Thoracic aorta (tissue), 2 donors: ENCODE data around the gene PACSIN3. TPM values are rescaled to one million over a fixed set of nuclear protein-coding genes. Genes with fewer than 3 reads are reported as not detected.

Source experiments
- ATAC-seq: fragments of 150-250 bp; one replicate; pipeline ENCODE4 v1.8.0; 2017; ENCODE audit warnings: low read depth; ENCODE audit not compliant: insufficient number of reproducible peaks, low FRiP score
- DNase-seq: peaks from one replicate; pipeline ENCODE4 v3.0.0-alpha.2; 2020; ENCODE audit warnings: low spot score
- H3K27ac ChIP-seq, 2 donors: fragments of 200-600 bp; sonication (generic); 1 replicate in 1 of 2; 2 replicates in 1 of 2; pipeline ENCODE4 v1.5.1; 2016; ENCODE audit warnings: mild to moderate bottlenecking in 2 of 2, moderate library complexity in 2 of 2
- H3K27me3 ChIP-seq: fragments of 200-600 bp; sonication (generic); replicated peaks from 2 replicates; pipeline ENCODE4 v1.6.0; 2016; ENCODE audit warnings: mild to moderate bottlenecking; ENCODE audit not compliant: insufficient read depth
- H3K36me3 ChIP-seq: fragments of 200-600 bp; sonication (generic); one replicate; pipeline ENCODE4 v1.5.1; 2016
- H3K4me1 ChIP-seq, 2 donors: fragments of 200-600 bp; sonication (generic); 1 replicate in 1 of 2; 2 replicates in 1 of 2; pipeline versions ENCODE4 v1.5.1 to v1.6.0; 2016; ENCODE audit warnings: low read depth in 2 of 2, mild to moderate bottlenecking in 1 of 2; ENCODE audit not compliant: control insufficient read depth in 1 of 2
- H3K4me3 ChIP-seq: fragments of 200-600 bp; sonication (generic); 2 replicates; pipeline ENCODE4 v1.5.1; 2016; ENCODE audit warnings: mild to moderate bottlenecking
- H3K9me3 ChIP-seq: fragments of 200-600 bp; sonication (generic); 2 replicates; pipeline ENCODE4 v1.5.1; 2016
- total RNA-seq, 2 donors: library from RNA; depleted of rRNA; stranded (reverse); fragments of >200 nt; gene quantifications; one replicate each; pipeline versions ENCODE4 v1.1.0 to v1.2.3, GENCODE V29; 2016
- TF ChIP-seq, protein P1 (sequence below): fragments of 200-600 bp; sonication (generic); IDR thresholded peaks from one replicate; pipeline ENCODE4 v1.5.1; 2019; ENCODE audit warnings: antibody characterized with exemption

PACSIN3 gene
- total RNA-seq, 2 donors from 2014 or later = 30.3 to 44.4 TPM

DNA sequence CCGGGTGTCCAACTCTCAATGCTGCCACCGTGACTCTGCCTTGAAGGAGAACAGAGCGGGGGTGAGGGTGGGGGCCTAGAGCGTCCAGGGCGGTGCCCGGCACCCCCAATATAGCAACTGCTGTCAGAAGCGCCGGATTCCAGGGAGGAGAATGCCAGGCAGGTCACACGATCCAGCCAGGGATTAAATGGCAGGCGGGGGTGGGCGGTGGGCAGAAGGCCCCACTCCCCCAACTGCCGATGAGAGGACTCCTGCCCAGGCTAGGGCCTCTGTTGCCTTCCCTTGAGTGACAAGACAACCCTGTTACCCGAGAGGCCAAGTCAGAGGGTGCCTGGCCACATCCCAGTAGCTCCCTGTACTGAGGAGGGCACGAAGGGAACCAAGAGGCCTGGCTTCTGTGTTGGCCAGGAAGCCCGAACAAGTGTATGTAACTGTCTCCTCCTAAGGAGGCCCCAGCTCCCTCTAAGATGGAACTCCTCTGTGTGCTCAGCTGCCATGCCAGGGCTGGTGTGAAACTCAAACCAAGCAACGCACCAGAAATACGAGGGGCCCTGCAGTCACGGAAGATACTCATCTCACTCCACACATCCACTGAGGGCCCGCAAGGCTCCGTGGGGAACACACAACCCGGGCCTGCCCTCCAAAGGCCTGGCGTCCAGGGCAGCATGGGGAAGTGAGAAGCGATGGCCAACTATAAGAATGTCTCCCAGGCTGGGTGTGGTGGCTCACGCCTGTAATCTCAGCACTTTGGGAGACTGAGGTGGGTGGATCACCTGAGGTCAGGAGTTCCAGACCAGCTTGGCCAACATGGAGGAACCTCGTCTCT lies 3.0 kb downstream of the PACSIN3 start:
- Histone ChIP-seq H3K4me1 (peaks cover 11 to 37% of the 10 kb centered on the region in 2 donors), H3K4me3 (no peak overlapping the region)
- ATAC-seq = no peak

DNA sequence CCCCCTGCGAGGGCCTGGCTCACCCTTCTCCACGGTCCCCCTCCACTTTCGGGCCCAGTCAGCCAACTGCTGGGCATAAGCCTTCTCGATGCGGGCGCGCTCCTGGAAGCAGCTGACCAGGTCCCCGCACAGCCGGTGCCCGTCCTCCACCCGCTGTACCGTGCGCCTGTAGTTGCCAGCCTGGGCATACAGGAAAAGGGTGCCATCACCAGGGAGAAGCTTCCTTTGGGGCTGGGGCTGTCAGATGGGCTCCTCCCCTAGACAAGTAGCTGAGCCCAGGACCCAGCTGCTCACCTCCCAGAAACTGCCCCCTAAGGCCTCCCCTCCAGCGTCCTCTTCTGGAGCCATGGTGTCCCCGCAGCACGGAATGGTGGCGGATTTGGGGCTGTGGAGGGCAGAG lies 3.9 kb downstream of the PACSIN3 start:
- H3K9me3 ChIP-seq = no peaks in the 10 kb centered on the region
- ATAC-seq (no peak), DNase-seq (no peak)
- no peak overlapping the region for H3K27ac ChIP-seq
- H3K4me3 ChIP-seq = no peak overlapping the region
- H3K36me3 ChIP-seq = peaks cover 12% of the 10 kb centered on the region
- no peaks in the 10 kb centered on the region for H3K27me3 ChIP-seq
- TF ChIP-seq, protein P1, sequence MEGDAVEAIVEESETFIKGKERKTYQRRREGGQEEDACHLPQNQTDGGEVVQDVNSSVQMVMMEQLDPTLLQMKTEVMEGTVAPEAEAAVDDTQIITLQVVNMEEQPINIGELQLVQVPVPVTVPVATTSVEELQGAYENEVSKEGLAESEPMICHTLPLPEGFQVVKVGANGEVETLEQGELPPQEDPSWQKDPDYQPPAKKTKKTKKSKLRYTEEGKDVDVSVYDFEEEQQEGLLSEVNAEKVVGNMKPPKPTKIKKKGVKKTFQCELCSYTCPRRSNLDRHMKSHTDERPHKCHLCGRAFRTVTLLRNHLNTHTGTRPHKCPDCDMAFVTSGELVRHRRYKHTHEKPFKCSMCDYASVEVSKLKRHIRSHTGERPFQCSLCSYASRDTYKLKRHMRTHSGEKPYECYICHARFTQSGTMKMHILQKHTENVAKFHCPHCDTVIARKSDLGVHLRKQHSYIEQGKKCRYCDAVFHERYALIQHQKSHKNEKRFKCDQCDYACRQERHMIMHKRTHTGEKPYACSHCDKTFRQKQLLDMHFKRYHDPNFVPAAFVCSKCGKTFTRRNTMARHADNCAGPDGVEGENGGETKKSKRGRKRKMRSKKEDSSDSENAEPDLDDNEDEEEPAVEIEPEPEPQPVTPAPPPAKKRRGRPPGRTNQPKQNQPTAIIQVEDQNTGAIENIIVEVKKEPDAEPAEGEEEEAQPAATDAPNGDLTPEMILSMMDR = no peak
- peaks cover 9 to 37% of the 10 kb centered on the region in 2 donors for H3K4me1 ChIP-seq

More for the DNA sequence above, 3.0 kb downstream of the PACSIN3 start:
- TF ChIP-seq, protein P1 = no peak
- no peak for DNase-seq
- H3K27ac ChIP-seq = no peak overlapping the region
- H3K9me3 ChIP-seq = no peaks in the 10 kb centered on the region
- no peaks in the 10 kb centered on the region for H3K27me3 ChIP-seq
- H3K36me3 ChIP-seq = peaks cover 12% of the 10 kb centered on the region

DNA sequence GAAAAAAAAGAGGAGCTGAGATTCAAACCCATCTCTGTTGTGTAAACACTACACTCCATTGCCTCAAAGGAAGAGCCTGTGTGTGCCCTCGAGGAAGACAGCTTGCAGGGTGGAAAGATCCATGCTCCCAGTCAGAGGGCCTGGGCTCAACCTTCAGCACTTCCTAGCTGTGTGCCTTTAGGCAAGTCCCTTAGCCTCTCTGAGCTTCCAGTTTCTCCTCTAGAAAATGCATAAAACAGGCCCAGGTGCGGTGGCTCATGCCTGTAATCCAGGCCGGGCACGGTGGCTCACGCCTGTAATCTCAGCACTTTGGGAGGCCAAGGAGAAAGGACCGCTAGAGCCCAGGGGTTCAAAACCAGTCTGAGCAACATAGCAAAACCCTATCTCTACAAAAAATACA lies 5.0 kb downstream of the PACSIN3 start:
- peaks cover 12% of the 10 kb centered on the region for H3K36me3 ChIP-seq
- no peaks in the 10 kb centered on the region for H3K27me3 ChIP-seq
- no peak overlapping the region for H3K4me3 ChIP-seq
- TF ChIP-seq, protein P1 = no peak
- peaks cover 9 to 30% of the 10 kb centered on the region in 2 donors for H3K4me1 ChIP-seq
- DNase-seq (no peak), ATAC-seq (no peak)
- H3K27ac ChIP-seq = no peak overlapping the region
- H3K9me3 ChIP-seq = no peaks in the 10 kb centered on the region

DNA sequence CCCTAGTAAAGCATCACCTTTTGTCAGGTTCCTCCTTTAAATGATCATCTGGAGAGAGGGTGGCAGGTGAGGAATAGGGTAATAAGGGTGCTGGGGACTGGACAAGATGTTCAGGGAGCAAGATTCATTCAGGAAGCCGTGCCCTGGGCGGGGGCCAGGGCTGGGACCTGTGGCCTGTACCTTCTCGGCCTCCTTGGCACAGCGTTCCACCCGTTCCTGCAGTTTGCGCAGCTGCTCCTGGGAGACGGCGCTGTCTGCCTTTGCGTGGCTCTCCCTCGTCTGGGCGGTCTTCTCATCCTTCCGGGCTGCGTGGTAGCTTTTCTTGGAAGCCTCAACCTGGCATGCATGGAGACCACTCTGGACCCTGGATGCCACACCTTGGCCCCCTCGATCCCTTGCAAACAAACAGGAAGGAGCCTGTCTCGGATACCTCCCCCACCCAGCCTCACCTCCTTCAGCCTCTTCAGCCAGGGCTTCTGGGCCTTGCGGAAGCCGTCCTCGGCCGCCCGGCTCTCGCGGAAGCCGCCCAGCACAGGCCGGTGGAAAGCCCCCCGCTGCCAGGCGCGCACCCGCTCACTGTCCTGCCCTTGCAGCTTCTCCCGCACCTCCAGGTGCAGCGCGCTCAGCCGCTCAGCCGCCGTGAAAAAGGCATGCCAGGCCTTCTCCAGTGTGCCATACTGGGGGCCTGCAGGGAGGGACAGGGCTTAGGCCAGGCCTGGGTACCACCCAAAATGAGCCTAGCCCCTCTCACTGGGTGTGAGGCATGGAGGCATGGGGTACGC lies 6.0 kb downstream of the PACSIN3 start:
- no peak for DNase-seq
- H3K4me1 ChIP-seq = peaks cover 17 to 38% of the 10 kb centered on the region in 2 donors
- TF ChIP-seq, protein P1 = no peak
- peaks cover 12% of the 10 kb centered on the region for H3K36me3 ChIP-seq
- ATAC-seq = no peak
- no peak overlapping the region for H3K4me3 ChIP-seq
- no peaks in the 10 kb centered on the region for H3K9me3 ChIP-seq
- H3K27ac ChIP-seq = no peak overlapping the region
- no peaks in the 10 kb centered on the region for H3K27me3 ChIP-seq

DNA sequence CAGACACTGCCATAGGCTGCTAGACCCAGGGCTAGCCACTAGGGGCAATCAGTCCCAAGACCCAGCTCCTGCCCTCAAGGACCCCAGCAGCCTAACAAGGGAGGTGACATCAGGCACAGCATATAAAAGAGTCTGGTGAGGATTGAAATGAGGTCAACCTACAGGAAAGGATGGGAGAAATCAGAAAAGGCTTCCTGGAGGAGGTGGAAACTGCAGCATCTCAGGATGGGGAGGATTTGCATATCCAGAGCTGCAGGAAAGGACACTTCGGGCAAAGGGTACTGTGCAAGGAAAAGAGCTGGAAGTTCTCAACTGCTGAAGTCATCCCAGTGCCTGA lies 6.6 kb downstream of the PACSIN3 start:
- Histone ChIP-seq H3K27me3 (no peaks in the 10 kb centered on the region), H3K4me1 (peaks cover 16 to 38% of the 10 kb centered on the region in 2 donors), H3K27ac (no peak overlapping the region), H3K9me3 (no peaks in the 10 kb centered on the region), H3K4me3 (no peak overlapping the region), H3K36me3 (peaks cover 17% of the 10 kb centered on the region)
- TF ChIP-seq, protein P1 = peak; percentile 36
- DNase-seq (no peak), ATAC-seq (no peak)
